ENCODE measurements around the gene PLEKHS1.
"Not testable (repeated sequence)": the region's sequence is repeated elsewhere in the genome, so short reads cannot be mapped to it uniquely, and the experiment has no call there.

Gene PLEKHS1

DNA sequence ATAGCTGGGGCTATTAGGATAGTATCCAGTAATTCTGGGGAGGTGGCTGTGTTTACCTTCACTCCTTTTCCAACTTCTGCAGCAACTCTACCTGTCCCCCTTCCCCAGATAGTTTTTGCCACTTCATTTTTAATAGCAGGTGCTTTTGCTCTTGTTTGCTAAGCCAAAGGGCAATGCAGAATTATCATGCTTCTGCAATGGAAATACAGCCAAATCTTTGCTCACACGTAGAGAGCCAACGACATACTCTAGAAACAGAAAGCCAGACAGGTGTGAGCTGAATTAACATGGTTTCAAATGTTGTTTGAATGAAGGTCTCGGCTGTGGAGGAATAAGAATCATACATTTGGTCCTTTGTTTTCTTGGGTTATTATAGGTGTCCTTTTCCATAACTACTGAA, 14.4 kb downstream of the PLEKHS1 start:
- no peak for DNase-seq (ENCODE audit: low read depth)
- H3K4me1 ChIP-seq (ENCODE audit: control insufficient read depth, insufficient read depth, low read length), result no peaks in the 10 kb centered on the region
- no peak overlapping the region for H3K9ac ChIP-seq (ENCODE audit: low read length)
- no peak overlapping the region for H3K4me3 ChIP-seq (ENCODE audit: low read length)
- H3K27me3 ChIP-seq (replicated peaks; ENCODE audit: control insufficient read depth, insufficient read depth, low read length), result peaks cover 39% of the 10 kb centered on the region
- H3K9me3 ChIP-seq (ENCODE audit: control insufficient read depth, low read length), result peaks cover 13% of the 10 kb centered on the region
- no peaks in the 10 kb centered on the region for H3K36me3 ChIP-seq (ENCODE audit: control insufficient read depth, insufficient read depth, low read length, severe bottlenecking)

DNA sequence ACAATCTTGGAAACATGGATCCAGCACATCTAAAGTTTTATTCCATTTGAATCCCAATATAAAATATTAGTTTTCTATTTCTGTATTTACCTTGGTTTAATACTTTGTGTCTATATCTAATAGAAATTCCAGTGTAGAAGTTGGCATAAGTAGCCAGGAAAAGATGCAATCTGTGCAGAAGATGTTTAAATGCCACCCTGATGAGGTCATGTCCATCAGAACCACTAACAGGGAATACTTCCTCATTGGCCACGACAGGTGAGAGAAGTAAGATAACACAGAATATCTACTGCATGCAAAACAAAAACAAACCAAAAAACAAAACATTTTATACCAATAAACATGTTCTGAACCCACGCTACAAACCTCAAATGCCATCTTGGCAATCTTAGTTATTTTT, 15.7 kb downstream of the PLEKHS1 start:
- H3K4me1 ChIP-seq (ENCODE audit: control insufficient read depth, insufficient read depth, low read length), result no peaks in the 10 kb centered on the region
- H3K9me3 ChIP-seq (ENCODE audit: control insufficient read depth, low read length), result peaks cover 13% of the 10 kb centered on the region
- no peaks in the 10 kb centered on the region for H3K36me3 ChIP-seq (ENCODE audit: control insufficient read depth, insufficient read depth, low read length, severe bottlenecking)
- peaks cover 45% of the 10 kb centered on the region for H3K27me3 ChIP-seq (replicated peaks; ENCODE audit: control insufficient read depth, insufficient read depth, low read length)
- no peak overlapping the region for H3K4me3 ChIP-seq (ENCODE audit: low read length)
- no peak overlapping the region for H3K9ac ChIP-seq (ENCODE audit: low read length)
- no peak for DNase-seq (ENCODE audit: low read depth)

DNA sequence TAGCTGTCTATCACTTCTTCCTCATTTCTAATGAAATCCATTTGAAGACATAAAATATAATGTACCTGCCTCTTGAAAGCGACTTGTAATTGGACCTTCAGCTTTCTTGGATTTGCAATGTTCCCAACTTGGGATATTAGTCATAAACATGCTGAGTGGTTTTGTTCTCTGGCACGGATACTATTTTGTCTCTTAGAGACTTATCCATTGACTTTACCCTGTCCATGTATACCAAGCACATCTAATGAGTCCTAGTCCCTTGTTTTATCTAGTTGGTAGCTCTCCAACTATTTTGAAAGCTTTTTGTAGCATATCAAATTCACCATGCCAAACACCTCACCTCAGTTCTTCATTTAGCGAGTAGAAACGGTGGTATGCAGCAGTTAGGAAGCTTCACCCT, 18.9 kb downstream of the PLEKHS1 start:
- Histone ChIP-seq H3K27me3 (replicated peaks; ENCODE audit: control insufficient read depth, insufficient read depth, low read length) (peaks cover 66% of the 10 kb centered on the region), H3K4me1 (ENCODE audit: control insufficient read depth, insufficient read depth, low read length) (no peaks in the 10 kb centered on the region), H3K4me3 (ENCODE audit: low read length) (no peak overlapping the region), H3K9ac (ENCODE audit: low read length) (no peak overlapping the region), H3K9me3 (ENCODE audit: control insufficient read depth, low read length) (no peaks in the 10 kb centered on the region), H3K36me3 (ENCODE audit: control insufficient read depth, insufficient read depth, low read length, severe bottlenecking) (no peaks in the 10 kb centered on the region)
- no peak for DNase-seq (ENCODE audit: low read depth)

DNA sequence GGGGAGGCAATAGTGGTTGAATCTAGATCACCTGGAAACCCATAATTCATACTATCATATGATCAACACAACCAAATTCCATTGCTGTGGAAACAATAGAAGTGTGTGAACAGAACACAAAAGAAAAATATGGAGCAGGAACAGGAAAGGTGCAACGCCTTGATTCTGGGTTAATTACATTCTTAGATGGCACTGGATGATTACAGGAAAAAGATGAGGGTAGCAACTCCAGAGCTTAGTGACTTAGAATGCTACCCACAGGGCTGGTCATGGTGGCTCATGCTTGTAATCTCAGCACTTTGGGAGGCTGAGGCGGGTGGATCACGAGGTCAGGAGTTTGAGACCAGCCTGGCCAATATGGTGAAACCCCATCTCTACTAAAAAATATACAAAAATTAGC, 19.6 kb downstream of the PLEKHS1 start:
- peaks cover 66% of the 10 kb centered on the region for H3K27me3 ChIP-seq (replicated peaks; ENCODE audit: control insufficient read depth, insufficient read depth, low read length)
- not testable (repeated sequence) for DNase-seq (ENCODE audit: low read depth); H3K36me3 ChIP-seq (ENCODE audit: control insufficient read depth, insufficient read depth, low read length, severe bottlenecking); H3K9ac ChIP-seq (ENCODE audit: low read length); H3K4me1 ChIP-seq (ENCODE audit: control insufficient read depth, insufficient read depth, low read length); H3K4me3 ChIP-seq (ENCODE audit: low read length); H3K9me3 ChIP-seq (ENCODE audit: control insufficient read depth, low read length)

DNA sequence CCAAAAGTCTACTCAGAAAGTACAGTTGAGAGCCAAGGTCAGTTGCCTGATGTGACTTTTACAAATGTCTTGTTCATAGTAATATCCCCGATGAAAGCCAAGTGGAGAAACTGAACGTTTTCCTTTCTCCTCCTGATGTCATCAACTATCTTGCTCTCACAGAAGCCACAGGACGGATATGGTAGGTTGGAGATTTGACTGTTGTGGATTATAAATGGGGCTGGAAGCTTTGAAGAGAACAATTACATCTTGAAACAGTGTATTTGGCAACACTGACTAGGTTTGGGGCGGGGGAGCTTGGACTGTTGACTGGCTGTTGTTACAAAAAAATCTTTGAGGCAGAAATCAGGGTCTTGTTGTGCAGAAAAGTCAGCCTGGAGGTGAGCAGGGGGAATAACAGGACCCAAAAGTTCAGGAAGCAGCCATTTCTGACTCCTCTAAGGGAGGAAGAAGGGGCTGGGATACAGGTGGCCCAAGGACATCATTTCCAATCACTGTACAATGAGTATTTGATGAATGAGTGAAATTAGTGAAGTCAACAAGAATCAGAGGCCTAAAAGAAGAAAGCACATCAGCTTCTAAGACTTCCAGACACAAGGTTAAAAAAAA, 24.3 kb downstream of the PLEKHS1 start:
- DNase-seq (ENCODE audit: low read depth), result no peak
- H3K4me1 ChIP-seq (ENCODE audit: control insufficient read depth, insufficient read depth, low read length), result peaks cover 6% of the 10 kb centered on the region
- H3K9ac ChIP-seq (ENCODE audit: low read length), result no peak overlapping the region
- H3K9me3 ChIP-seq (ENCODE audit: control insufficient read depth, low read length), result no peaks in the 10 kb centered on the region
- H3K36me3 ChIP-seq (ENCODE audit: control insufficient read depth, insufficient read depth, low read length, severe bottlenecking), result no peaks in the 10 kb centered on the region
- peaks cover 48% of the 10 kb centered on the region for H3K27me3 ChIP-seq (replicated peaks; ENCODE audit: control insufficient read depth, insufficient read depth, low read length)
- H3K4me3 ChIP-seq (ENCODE audit: low read length), result no peak overlapping the region

DNA sequence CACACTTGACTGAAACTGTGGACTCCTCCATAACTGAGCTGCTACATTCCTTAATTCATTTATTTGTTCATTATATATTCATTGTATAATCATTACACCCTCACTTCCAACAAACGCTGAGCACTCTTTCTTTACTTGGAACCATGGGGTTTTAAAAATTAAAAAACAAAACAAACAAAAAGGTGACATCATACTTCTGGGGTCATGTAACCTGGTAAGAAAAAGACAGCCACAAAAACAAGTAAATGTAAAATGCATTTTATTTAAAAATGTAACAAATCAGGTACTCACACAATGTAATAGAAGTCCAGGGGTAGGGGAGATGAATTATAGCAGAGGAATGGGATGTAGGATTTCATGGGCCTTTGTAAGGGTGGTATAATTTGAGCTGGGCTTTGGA, 25.1 kb downstream of the PLEKHS1 start:
- peaks cover 6% of the 10 kb centered on the region for H3K4me1 ChIP-seq (ENCODE audit: control insufficient read depth, insufficient read depth, low read length)
- H3K4me3 ChIP-seq (ENCODE audit: low read length), result no peak overlapping the region
- no peaks in the 10 kb centered on the region for H3K36me3 ChIP-seq (ENCODE audit: control insufficient read depth, insufficient read depth, low read length, severe bottlenecking)
- no peak for DNase-seq (ENCODE audit: low read depth)
- H3K9me3 ChIP-seq (ENCODE audit: control insufficient read depth, low read length), result no peaks in the 10 kb centered on the region
- no peak overlapping the region for H3K9ac ChIP-seq (ENCODE audit: low read length)
- H3K27me3 ChIP-seq (replicated peaks; ENCODE audit: control insufficient read depth, insufficient read depth, low read length), result peaks cover 52% of the 10 kb centered on the region

DNA sequence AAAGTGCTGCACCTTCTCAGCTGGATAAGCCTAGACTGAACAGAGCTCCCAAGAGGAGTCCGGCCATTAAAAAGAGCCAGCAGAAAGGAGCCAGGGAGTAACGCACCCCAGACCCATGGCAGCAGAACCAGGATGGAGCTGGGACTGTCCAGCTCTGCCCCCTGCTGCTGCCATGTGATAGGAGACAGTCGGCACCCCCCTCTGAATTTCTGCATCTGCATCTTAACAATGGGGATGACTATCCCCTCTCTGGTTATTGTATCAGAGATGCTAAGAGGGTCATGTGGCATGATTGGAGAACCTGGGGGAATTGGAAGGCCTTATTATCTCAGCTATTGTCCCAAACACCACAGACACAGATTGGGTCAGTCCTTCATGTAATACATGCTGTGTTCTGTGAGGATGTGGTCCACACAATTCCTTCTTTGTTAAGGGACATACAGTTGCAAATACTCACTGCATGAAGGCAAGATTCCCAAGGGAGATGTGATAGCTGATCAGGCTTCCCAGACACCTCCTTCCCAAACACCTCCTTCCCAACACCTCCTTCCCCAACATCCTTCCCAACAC, 29.3 kb downstream of the PLEKHS1 start:
- no peak overlapping the region for H3K9ac ChIP-seq (ENCODE audit: low read length)
- peaks cover 41% of the 10 kb centered on the region for H3K27me3 ChIP-seq (replicated peaks; ENCODE audit: control insufficient read depth, insufficient read depth, low read length)
- H3K4me1 ChIP-seq (ENCODE audit: control insufficient read depth, insufficient read depth, low read length), result peaks cover 6% of the 10 kb centered on the region
- no peaks in the 10 kb centered on the region for H3K36me3 ChIP-seq (ENCODE audit: control insufficient read depth, insufficient read depth, low read length, severe bottlenecking)
- no peak for DNase-seq (ENCODE audit: low read depth)
- H3K9me3 ChIP-seq (ENCODE audit: control insufficient read depth, low read length), result no peaks in the 10 kb centered on the region
- H3K4me3 ChIP-seq (ENCODE audit: low read length), result no peak overlapping the region

DNA sequence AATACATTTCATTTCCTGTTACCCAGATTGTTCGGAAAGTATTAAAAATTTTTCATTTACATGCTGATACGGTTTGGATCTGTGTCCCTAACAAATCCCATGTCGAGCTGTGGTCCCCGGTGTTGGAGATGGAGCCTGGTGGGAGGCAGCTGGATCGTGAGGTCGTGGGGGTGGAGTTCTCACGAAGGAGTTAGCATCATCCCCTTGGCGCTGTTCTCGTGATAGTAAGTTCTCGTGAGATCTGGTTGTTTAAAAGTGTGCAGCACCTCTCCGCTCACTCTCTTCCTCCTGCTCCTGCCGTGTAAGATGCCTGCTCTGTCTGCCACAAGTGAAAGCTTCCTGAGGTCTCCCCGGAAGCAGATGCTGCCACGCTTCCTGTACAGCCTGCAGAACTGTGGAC, 30.9 kb downstream of the PLEKHS1 start:
- Histone ChIP-seq H3K9me3 (ENCODE audit: control insufficient read depth, low read length) (no peaks in the 10 kb centered on the region), H3K4me3 (ENCODE audit: low read length) (no peak overlapping the region), H3K9ac (ENCODE audit: low read length) (no peak overlapping the region), H3K36me3 (ENCODE audit: control insufficient read depth, insufficient read depth, low read length, severe bottlenecking) (no peaks in the 10 kb centered on the region), H3K4me1 (ENCODE audit: control insufficient read depth, insufficient read depth, low read length) (peaks cover 6% of the 10 kb centered on the region), H3K27me3 (replicated peaks; ENCODE audit: control insufficient read depth, insufficient read depth, low read length) (peaks cover 33% of the 10 kb centered on the region)
- DNase-seq (ENCODE audit: low read depth), result no peak

DNA sequence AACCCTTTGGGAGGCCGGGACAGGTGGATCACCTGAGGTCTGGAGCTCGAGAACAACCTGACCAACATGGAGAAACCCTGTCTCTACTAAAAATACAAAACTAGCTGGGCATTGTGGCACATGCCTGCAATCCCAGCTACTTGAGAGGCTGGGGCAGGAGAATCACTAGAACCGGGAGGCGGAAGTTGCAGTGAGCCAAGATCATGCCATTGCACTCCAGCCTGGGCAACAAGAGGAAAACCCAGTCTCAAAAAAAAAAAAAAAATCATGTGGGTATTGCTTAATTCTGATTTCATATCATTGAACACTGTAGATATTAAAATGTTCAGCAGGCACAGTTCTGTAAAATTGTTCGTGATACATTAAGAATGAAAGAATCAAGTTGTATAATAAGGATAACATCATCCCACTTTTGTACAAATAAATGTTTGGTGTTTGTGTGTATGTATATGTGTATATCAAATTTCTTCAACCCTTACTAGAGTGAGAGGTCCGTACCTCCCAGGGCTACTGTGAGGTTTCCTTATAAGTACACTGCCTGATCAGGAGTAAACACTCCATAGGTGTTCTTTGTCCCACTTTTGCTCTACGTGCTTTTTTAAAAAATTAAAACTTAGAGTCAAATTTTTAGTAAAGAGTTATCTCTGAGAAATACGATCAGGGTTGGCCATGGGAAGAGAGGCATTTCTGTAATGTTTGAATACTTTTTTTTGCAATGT, 31.7 kb downstream of the PLEKHS1 start:
- no peaks in the 10 kb centered on the region for H3K9me3 ChIP-seq (ENCODE audit: control insufficient read depth, low read length)
- DNase-seq (ENCODE audit: low read depth), result no peak

DNA sequence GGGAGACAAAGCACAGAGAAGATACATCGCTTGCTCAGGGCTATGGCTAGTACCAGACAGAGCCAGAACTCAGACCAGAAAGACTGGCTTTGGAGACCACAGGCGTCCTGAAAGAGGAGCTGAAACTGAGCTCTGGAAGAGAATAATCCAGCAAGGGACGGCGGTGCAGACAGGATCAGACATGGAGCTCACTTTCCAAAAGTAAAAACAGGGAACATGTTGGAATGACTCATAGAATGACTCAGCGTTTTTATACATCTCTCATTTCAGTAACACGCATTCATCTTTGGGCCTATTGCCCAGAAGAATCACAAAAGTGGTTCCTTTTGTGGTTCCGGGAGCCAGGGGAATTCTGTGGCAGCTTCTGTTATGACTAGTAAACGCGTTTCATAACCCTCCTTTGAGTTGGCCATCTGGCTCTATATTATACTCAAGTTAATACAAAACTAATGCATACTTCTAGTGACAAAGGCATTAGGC, 37.2 kb downstream of the PLEKHS1 start:
- H3K4me1 ChIP-seq (ENCODE audit: control insufficient read depth, insufficient read depth, low read length), result peaks cover 9% of the 10 kb centered on the region
- no peaks in the 10 kb centered on the region for H3K36me3 ChIP-seq (ENCODE audit: control insufficient read depth, insufficient read depth, low read length, severe bottlenecking)
- peak; percentile 97 for DNase-seq (ENCODE audit: low read depth)
- H3K27me3 ChIP-seq (replicated peaks; ENCODE audit: control insufficient read depth, insufficient read depth, low read length), result peaks cover 38% of the 10 kb centered on the region
- peak overlapping the region; percentile 46 for H3K9ac ChIP-seq (ENCODE audit: low read length)
- no peaks in the 10 kb centered on the region for H3K9me3 ChIP-seq (ENCODE audit: control insufficient read depth, low read length)
- peak overlapping the region; percentile 50 for H3K4me3 ChIP-seq (ENCODE audit: low read length)

More for the DNA sequence above, 31.7 kb downstream of the PLEKHS1 start:
- H3K27me3 ChIP-seq (replicated peaks; ENCODE audit: control insufficient read depth, insufficient read depth, low read length), result peaks cover 33% of the 10 kb centered on the region
- H3K4me3 ChIP-seq (ENCODE audit: low read length), result no peak overlapping the region
- peaks cover 3% of the 10 kb centered on the region for H3K4me1 ChIP-seq (ENCODE audit: control insufficient read depth, insufficient read depth, low read length)
- no peaks in the 10 kb centered on the region for H3K36me3 ChIP-seq (ENCODE audit: control insufficient read depth, insufficient read depth, low read length, severe bottlenecking)
- H3K9ac ChIP-seq (ENCODE audit: low read length), result no peak overlapping the region

DNA sequence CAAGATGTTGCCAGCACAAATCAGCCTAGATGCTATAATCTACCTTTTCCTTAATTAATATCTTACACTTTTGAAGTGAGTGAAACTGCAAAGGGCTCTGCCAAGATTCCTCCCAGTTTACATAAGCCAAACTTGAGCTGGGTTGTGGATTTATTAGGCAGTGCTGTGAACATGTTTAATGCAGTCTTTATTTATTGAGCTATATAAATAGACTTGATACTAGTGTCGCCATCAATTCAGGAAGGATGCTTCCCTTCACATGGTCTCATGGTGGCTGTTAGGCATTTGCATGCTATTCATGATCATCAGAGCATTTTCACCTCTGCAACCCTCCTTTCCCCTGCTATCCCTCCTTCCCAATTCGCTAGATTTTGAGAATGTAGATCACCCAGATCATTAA, 40.2 kb downstream of the PLEKHS1 start:
- Histone ChIP-seq H3K9me3 (ENCODE audit: control insufficient read depth, low read length) (no peaks in the 10 kb centered on the region), H3K36me3 (ENCODE audit: control insufficient read depth, insufficient read depth, low read length, severe bottlenecking) (no peaks in the 10 kb centered on the region)
- DNase-seq (ENCODE audit: low read depth), result no peak

More for the DNA sequence above, 40.2 kb downstream of the PLEKHS1 start:
- peaks cover 41% of the 10 kb centered on the region for H3K27me3 ChIP-seq (replicated peaks; ENCODE audit: control insufficient read depth, insufficient read depth, low read length)
- no peak overlapping the region for H3K9ac ChIP-seq (ENCODE audit: low read length)
- no peak overlapping the region for H3K4me3 ChIP-seq (ENCODE audit: low read length)
- peaks cover 9% of the 10 kb centered on the region for H3K4me1 ChIP-seq (ENCODE audit: control insufficient read depth, insufficient read depth, low read length)
